HG03039 (cell line): ENCODE data around the gene SPDYC.

Experiments
- ATAC-seq: cut with Tn5 transposase; IDR thresholded peaks from one replicate; pipeline ENCODE4 v1.9.1; 2021; ENCODE audit warnings: mild to moderate bottlenecking, moderate library complexity; ENCODE audit not compliant: unreplicated experiment

Gene SPDYC, protein sequence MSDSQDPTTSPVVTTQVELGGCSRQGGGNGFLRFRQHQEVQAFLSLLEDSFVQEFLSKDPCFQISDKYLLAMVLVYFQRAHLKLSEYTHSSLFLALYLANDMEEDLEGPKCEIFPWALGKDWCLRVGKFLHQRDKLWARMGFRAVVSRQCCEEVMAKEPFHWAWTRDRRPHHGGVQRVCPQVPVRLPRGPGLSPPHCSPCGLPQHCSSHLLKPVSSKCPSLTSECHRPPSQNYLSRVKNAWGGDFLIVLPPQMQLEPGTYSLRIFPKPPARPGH

DNA sequence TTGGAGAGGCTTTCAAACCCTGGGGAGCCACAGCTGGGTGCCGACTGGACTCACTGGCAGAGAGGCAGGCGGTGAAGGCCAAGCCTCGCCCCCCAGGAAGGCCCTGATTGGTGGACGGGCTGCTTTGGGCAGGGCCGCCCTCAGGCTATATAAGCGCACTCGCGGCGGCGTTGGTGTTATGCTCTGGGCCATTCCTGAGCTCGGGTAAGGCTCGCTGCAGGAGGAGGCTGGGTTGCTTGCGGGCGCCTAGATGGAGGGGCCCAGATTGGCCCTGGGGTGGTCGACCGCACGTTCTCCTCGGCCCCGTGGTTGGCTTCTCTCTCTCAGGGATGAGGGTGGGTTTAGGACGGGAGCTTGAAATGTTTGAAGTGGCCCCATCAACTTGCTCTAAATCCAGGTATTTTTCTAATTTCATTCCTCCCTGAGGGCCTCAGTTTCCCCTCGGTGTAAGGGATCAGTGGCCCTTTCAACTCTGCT lies at the start of gene SPDYC:
Gene SPDYC (plus strand): TSS at position 176 of the 477 bp plus-strand sequence. CDS start 1,125 bp downstream, outside the sequence.
- ATAC-seq = no peak

DNA sequence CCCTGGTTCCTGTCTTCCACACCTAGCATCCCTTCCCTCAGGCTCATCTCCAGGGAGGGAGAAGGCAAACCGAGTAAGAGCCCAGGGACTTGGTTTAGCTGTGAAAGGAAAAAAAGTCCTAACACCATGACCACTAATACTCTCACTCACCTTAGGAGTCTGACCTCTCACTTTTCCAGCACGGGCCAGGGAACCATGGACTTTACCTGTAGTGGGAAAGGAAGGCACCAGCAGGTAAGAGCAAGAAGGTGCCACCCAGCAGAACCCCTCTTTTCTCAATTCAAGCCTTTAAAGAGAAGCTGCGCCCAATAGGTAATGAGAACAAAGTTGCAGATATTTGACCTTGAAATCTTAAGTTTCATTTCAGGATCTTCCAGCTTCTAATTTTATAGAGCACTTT lies 49.2 kb upstream of the SPDYC start:
- no peak for ATAC-seq

DNA sequence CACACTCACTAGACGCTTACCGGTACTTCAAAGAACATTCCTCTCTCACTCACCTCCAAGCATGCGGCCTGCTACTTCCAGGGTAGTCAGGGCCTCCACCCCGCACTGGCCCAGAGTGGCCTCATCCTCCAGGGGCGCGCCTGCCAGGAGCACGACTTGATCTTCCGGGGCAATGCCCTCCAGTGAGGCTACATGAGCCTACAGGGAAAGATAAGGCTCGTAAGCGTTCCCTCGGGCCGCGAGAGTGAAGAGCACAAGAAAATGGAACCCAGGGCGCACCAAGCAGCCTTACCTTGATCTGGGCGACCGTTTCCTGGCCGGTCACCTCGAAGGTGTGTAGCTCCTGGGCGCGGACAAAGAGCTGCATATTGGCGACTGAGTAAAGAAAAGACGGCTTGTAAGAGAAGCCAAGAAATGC lies 48.6 kb upstream of the SPDYC start:
- no peak for ATAC-seq

DNA sequence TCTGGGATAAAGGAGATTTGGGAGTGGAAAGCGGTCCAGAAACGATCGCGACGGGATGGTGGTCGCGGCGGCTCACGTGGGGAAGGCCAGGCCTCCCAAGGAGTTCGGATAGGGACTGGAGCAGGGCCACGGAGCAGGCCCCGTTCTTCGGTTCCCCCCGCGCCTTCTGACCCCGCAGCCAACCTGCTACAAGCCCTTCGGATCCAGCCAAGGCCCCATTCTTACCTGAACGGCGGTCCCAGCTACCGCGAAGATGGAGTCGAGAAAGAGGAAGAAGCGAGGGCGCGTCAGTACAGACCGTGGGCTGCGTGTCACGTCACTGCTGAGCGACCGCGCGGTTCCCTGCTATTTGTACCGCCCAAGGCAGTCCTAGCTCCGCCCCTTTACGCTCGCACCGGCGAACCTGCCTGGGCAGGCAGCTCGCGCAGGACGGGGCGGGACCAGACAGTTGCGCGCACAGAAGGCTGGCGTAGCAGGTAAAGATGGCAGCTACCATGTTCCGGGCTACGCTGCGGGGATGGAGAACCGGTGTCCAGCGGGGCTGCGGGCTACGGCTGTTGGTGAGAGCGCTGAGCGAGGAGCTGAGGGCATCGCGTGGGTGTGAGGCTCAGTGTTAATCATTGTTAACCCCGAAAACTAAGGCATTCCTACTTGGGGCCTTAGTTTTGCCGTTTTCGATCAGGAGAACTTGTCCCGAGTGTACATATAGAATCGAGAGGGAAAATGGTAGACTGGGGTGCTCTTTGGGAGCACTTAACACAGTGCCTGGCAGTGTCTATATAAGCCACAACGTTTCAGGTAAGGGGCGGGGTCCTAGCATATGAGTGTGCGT lies 48.0 kb upstream of the SPDYC start, which contains the start of the genes FAU and MRPL49:
Gene FAU (minus strand): TSS at position 270 of the 832 bp plus-strand sequence. CDS start 321 bp downstream, outside the sequence.
Gene MRPL49 (plus strand): TSS at position 457 of the 832 bp plus-strand sequence. CDS start 26 bp downstream, at position 483.
- peak; percentile 62 for ATAC-seq

DNA sequence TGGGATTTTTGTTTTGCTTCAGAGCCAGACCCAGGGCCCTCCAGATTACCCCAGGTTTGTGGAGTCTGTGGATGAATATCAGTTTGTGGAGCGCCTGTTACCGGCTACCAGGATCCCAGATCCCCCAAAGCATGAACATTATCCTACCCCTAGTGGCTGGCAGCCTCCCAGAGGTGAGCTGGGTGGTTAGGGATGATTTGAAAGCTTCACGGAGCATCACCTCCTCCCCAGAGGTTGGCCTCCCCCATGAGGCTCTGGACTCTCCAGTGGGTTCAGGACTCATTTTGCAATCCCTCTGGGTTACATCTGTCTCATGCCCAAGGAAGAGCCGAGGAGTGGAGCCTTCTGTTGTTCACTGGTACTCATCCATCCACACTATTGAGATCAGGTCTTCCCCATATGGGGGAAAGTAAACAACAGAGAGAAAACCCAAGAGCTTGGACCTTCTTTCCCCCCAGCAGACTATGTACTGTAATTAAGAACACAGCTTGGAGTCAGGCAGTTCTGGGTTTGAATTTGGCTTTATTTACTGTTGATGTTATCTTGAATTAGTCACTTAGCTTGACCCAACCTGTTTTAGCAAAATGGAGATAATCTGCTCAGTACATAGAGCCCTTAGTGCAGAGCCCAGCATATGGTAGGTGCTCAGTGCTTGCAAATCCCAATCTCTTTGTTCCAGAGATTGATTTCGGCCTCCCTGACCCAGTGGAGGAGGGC lies 45.4 kb upstream of the SPDYC start:
- no peak for ATAC-seq

DNA sequence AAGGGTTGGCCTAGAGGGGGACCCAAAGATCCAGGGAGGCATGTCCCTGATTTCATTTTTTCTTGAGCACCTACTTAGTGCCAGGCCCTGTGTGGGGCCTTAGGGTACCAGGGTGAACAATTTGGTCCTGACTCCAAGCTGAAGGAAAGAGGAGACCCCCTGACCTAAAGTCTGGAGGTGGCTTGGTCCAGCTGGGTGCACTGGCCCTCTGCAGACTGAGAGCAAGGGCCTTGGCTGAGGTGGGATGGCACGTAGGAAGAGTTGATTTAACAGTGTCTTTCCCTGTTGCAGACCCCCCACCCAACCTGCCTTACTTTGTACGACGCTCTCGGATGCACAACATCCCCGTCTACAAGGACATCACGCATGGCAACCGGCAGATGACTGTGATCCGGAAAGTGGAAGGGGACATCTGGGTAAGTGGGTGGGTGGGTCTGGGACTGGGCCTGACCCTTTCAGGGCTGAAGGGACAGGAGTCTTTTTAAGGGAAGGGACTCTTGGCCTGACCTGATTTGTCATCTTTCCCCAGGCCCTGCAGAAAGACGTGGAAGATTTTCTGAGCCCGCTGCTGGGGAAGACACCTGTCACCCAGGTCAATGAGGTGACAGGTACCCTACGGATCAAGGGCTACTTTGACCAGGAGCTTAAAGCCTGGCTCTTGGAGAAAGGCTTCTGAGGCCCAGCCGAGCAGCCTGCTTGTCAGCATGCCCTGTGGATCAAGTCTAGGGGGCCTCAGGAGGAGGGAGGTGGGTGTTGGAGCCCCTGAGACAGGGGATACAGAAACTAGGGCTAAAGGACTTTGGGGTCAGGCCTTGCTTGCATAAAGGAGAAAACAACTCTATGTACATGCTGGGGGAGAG lies 44.6 kb upstream of the SPDYC start:
- ATAC-seq = no peak

DNA sequence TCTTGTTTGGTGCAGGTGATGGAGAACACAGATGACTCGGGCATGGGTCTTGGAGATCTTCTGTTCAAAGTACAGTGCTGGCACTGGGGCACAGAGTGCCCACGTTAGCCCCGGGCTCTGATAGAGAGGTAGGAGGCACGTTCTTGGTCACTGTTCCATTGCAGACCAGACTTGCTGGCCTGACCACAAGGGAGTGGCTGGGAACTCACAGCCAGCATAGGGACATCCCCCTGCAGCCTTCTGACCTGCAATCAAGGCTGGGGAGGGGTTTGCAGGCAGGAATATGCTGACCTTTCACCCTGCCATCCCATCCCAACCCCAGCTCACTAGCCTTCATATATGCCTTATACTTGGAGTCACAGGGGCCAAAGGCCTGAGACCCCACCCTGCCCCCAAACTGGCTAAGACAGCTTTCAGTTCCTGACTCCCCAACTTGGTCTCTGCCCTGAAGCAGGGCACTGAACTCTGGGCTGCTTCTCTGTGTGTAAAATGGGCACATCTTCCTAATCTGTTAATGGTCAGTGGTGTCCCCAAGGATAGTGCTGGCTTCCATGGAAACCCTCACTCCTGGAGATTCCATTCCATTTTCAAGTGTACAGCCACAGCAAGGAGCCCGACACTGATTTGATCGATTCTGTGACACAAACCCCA lies 43.3 kb upstream of the SPDYC start:
- ATAC-seq = no peak

DNA sequence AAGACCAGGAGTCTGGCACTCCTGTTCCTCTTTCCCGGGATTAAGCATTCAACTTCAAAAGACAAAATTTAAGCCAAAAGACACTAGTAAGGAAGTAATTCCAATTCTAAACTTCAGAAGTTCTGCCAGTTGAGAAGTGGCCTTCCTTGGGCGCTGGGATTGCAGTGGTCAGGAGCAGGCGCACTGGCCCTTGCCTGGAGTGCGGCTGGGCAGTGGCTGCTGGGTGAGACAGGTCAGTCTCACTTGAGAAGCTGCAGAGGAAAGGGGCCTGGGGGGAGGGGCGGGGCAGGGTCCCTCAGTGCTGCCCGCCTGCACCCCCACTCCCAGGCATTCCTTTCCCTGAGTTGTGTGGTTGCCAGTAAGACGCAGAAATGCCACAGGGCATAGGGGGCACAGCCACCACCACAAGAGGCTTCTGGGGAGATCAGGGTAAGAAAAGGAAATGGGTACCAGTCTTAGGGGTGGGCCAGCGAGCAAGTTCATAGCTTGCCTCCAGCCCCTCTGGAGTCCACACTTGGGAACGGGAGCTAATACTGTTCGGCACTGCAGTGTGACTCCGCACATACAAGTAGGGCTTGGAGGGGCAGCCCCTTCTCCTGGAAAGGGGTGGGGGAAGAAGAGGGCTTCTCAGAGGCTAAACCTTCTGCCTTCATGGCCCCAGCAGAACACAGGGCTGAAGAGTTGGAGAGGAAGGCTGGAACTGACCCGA lies 42.4 kb upstream of the SPDYC start:
- ATAC-seq = no peak

DNA sequence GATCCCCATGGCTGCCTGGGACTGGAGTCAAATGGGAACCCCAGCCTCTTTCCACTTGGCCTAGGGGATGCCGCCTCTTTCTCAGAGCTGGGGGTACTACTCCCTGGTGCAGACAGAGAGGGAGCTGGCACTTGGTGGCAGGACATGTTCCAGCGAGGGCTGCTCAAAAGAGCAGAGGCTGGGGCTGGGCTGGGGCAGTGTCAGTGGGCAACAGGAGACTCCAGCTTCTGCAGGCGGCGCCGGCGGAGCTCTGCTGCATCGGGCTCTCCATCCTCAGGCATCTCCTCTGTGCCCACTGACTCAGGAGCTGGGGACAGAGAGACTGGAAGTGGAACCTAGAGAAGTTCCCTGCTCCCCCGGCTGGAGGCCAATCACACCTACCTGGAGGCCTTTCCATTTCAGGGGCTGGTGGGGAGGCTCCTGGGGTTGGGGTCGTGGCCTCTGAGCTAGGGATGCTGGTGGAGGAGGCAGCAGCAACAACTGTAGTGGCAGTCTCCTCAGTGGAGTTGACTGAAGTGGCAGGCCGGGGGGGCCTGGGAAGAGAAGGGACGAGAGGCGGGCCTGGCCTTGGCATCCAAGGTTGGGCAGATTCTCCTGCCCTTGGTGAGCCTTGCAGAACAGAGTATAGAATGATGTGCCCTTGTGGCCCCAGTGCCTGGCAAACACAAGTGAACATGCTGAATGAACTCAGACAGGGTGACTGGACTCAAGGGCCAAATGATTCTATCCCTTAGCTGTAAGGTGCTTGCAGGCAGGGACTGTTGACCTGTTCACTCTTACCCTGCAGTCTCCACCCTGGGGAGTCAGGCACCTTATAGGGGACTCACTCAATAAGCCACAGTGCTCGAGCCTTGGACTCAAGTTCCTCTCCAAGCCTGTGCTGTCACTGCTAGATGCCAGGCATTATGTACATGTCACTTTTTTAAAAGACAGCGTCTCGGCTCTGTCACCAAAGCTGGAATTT lies 41.6 kb upstream of the SPDYC start:
- no peak for ATAC-seq

DNA sequence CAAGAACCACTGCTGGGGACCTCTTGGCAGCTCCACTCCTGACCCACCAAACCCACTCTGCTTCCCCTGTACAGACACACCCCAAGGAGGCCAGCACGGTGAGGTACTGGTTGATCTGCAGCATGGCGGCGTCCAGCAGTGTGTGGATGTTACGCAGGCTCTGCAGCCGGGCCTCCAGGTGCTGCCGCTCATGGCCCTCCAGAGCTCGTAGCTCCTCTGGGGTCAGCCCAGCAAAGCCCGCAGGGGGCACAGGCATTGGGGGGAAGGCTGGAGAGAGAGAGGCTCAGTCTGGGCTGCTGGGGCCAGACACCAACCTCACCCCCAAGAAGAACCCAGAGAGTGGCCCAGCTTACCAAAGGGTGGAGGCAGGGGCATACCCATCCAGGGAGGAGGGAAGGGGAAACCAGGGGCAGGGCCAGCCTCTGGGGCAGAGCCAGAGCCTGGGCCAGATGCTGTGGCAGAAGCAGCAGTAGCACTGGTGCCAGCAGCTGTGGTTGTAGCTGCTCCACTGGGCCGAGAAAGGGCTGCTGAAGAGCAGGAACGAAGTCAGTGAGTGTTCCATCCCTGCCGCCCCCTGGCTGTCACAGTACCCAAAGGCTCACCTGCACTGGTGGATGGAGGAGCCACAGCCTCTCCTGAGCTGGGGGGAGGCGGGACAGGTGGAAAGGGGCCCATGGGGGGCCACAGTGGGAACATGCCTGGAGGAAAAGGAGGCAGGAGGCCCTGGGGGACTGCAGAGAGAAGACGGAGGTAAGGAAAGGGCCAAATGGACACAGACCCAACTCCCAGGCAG lies 40.2 kb upstream of the SPDYC start:
- no peak for ATAC-seq

DNA sequence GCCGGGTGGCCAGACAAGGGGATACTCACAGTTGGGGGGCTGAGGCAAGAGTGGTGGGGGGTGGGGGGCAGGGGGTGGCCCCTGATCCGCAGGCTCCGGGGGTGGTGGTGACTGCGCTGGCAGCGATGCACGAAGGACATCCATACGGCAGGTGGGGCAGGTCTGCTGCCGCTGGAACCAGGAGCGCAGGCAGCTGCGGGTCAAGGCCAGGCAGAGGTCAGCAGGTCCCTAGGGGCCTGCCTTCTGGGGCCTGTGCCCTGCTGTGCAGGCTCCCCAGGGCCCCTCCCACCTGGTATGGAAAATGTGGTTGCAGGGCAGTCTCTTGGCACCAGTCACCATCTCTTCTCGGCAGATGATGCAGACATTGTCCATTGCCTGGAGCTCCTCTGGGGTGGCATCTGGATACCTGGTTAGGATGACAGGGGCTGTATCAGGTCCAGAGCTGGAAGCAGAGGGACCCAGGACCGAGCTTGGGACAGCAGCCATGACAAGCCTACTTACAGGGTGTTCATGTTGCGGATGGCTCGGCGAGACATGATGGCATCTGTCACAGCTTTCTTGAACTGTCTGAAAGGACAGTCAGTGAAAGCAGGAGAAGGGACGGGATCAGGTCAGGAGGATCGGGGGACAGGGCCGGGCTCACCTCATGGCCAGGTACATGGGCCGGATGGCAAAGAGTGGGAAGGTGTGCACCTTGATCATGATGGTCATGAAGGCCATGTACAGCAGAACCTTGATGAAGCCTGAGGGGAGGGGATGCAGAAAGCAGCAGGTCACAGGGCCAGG lies 39.2 kb upstream of the SPDYC start:
- ATAC-seq = no peak

DNA sequence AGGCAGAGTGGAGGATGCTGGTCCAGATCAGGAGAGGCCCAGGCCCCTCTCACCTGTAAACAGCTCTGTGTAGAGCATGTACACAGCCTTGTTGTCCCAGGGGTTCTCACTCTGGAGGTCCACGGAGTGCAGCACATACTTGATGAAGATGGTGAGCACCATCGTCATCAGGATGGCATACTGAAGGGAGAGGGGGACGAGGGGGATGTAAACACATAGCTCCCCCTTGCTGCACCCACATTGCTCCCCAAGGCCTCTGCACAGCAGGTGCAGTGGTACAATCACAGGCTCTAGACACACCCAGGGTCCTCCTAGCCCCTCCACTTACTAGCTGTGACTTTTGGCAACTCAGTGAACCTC lies 38.6 kb upstream of the SPDYC start:
- ATAC-seq = no peak

DNA sequence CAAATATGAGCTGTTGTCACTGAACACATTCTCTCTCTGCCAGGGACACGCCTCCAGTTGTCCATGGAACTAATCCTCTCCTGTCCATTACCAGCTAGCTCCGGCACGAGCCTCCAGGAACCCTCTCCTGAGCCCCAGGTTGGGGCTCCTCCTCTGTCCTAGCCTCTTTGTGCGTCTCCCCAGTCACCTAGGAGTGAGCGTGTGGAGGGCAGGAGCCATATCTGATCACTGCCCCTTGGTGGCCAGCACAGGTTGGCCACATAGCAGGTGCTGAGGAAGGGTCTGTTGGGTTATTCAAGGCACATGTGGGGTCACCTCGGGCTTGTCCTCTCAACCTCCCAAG lies 38.2 kb upstream of the SPDYC start:
- ATAC-seq = no peak

DNA sequence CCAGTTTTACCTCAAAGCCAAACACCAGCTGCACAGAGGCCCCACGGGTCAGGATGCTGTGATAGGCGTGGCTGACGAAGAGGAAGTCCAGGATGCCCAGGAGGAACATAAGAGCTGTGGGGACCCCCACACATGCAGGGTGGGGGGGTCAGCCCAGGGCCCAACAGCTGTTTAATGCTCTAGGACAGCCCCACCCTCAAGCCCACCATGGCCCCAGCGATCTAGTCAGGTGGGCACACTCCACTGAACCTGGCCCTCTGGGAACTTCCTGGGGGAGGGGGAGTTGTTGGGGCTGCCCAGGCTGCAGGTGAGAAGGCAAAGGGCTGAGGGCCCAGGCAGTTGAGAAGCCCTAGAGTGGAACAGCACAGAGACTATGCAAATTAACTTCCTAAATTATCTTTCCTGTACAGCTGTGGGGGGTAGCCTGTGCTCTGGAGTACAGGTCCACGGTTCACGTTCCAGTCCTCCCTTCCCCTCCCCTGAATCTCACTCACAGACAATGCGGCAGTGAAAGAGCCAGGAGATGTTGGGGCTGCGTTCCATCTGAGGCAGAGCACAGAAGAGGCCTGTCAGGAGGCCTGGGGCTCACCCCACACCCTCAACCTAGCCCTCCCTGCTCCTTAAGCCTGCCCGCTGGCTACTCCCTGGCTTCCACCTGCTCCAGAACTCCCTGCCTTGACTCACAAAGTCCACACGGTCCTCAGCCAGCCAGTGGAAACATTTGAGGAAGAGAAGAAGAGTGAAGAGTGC lies 37.6 kb upstream of the SPDYC start:
- ATAC-seq = no peak

DNA sequence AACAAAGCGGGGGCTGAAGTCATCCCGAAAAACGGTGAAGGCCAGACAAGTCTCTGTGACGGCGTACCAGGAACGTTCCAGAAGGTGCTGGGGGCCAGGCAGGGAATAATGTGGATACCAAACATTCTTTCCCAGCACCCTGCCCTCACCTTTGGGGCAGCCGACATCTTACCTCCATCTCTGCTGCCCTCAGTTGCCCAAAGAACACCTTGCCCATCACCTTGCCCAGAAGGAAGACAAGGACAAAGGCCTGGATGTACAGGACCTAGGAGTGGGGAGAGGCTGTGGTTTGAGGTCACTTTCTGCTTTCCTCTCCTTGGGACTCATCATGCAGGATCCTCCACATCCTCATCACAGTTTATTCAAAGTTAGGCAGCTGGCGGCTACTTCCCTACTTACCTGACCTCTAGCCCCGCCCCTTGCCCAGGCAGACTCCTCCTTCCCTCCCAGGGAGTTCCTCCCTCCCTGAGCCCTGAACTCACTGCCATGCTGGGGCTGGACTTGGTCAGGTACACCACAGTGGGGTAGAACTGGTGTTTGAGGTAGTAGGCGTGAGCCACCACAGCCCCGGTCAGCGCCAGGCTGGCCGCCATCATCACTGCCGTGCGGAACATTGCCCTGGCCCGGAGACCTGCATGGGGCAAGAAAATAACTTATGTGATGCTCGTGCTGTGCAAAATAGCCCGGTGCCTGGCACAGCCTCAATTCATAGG lies 36.9 kb upstream of the SPDYC start:
- ATAC-seq = no peak
